Effector CD4-positive, alpha-beta T cell (primary cell): ENCODE data around the gene GHRHR.

Source experiments
- DNase-seq: peaks from one replicate; pipeline ENCODE4 v3.0.0-alpha.2; 2020

Gene GHRHR

DNA sequence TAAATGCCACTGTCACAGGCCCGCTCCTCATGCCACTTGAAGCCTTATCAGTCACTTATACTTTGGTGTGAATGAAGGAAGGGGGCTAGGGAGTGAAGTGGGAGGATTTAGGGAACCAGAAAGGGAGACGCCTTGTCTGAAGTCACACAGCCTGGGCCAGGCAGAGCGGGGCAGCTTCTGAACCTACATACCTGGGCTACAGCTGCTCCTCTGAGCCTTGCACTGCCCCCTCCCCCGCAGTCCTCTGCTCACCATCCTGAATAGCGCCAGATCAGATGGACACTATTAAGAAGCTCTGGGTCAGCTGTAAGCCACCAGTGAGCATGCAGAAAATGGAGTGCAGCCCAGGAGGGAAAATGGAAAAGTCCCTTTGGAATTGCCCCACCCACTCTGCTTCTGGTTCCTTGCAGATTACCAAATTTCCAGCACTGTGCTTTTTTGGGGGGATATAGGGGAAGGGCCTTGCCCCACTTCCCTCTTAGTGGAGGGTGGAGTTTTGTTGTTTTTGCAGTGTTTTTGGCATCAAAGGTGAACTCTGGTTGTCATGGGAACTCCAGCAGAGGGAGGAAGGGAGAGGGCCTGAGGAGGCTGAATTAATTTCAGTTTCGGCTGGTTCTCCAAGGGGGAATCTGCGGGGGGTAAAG, 53.4 kb downstream of the GHRHR start:
- DNase-seq = no peak

DNA sequence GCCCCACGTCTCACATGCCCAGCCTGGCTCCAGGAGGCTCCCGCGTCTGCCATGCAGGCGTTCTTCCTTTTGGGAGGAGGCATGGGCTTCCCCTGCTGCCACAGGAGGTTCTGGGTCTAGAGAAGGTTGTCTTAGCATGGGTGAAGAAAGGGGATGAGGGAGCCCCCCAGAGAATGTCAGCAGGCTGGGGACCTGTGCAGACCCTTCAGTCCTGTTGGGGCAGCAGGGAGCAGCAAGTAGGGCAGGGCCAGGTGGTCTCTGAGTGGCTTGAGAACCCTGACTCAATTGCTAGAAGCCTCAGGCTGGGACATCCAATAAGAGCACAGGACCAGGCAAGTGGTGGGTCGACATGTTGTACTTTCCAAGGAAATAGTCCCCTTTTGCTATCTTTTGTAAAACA, 54.0 kb downstream of the GHRHR start:
- DNase-seq = no peak

DNA sequence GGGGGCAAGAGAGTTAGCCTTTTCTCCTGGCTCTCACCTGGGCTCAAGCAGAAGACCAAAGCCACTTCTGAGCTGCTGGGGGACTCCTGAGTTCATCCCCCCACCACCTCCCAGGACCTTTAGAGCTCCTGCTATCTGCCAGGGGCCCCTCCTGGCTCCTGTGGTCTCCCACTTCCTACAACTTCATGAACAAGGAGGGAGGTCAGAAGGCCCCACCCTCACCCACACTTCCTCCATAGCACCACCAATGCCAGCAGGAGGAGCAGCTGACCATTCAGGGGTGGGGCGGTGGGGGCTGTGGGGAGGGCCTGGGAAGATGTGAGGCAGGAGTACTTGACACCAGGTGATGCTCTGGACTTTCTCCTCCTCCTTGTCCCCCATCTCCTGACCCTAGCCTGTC, 55.8 kb downstream of the GHRHR start:
- DNase-seq = no peak

DNA sequence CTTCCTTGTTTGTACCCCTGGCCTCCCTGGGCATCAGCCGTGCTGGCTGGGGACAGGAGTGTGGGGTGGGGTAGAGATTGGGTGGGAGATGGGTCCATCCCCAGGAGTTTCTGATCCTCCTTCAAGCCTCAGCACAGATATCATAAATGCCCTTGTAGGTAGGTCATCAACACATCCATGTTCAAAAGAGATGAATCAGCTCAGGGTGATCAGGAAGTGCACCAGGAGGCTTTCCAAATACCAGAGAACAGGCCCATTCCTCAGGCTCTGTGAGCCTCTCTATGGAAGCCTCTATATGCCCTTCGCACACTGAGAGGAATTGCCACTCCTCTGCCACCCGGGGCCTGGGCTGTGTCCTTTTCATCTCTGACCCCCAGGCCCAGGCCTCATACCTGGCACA, 56.4 kb downstream of the GHRHR start:
- DNase-seq = no peak

DNA sequence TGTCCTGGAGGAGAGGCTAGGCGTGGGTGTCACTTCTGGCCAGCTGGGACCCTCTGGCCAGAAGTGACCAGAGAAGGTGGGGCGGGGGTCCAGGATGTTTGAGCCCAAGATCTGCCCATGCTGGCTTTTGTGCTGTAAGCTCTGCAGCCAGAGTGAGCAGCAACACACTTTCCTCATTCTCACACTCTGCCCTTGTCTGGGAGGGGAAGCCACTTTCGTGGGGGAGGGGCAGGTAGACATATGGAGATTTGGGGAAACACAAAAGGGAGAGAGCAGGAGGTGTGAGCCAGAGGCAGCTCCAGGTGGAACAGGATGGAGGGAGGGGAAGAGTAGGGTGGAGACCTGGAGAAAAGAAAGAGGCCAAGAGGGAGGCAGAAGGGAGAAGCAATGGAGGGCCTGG, 56.9 kb downstream of the GHRHR start:
- DNase-seq = no peak

DNA sequence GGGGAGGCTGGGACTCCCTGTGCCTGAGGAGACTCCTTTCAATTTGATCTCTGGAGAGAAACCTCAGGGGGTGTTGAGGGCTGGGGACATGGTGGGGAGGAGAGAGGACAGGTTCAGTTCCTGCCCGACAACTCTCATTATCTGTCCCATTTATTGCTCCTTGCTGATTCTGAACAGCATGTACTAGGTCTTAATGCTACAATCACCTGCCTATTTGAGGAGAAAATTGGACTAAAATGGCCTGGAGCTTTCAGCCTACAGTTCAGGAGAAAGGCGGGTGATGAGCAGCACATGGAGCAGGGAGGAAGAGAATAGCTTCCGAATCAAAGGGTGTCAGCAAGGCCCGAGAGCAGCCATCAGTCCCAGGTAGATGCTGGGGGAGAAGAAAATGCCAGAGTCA, 58.4 kb downstream of the GHRHR start:
- DNase-seq = no peak

DNA sequence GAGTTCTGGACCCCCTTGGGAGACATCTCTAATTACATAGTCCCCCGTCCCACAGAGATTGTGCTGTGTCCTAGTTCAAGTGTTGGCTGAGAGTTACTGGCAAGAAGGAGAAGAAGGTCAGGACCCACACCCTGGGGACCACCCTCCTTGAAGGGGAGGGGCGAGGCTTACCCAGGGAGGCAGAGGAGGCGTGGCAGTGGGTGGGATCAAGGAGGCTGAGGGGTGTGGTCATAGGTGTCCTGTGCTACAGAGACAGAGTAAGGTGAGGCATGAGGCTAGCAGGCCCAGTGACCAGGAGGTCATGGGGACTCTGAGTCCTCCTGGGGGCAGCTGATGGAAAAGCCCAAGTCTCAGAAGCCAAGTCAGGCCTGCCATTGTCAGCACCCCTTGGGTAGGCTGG, 59.0 kb downstream of the GHRHR start:
- no peak for DNase-seq

DNA sequence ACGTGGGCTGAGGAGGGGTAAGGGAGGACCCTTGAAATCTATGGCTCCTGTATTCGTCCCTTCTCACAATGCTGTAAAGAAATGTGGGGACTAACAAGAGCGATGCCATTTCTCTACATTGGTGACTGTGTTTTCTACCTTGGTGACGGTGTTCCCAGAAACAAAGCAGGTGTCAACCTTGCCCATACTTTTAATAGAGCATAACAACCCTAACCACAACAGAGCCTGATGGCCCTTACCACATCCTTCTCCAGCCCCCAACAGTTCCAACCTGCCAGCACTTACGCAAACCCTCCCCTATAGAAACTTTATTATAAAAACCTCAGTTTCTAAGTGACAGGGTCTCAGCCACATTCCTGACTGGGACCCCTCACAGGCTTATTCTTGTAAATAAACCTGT, 60.1 kb downstream of the GHRHR start:
- DNase-seq = no peak

DNA sequence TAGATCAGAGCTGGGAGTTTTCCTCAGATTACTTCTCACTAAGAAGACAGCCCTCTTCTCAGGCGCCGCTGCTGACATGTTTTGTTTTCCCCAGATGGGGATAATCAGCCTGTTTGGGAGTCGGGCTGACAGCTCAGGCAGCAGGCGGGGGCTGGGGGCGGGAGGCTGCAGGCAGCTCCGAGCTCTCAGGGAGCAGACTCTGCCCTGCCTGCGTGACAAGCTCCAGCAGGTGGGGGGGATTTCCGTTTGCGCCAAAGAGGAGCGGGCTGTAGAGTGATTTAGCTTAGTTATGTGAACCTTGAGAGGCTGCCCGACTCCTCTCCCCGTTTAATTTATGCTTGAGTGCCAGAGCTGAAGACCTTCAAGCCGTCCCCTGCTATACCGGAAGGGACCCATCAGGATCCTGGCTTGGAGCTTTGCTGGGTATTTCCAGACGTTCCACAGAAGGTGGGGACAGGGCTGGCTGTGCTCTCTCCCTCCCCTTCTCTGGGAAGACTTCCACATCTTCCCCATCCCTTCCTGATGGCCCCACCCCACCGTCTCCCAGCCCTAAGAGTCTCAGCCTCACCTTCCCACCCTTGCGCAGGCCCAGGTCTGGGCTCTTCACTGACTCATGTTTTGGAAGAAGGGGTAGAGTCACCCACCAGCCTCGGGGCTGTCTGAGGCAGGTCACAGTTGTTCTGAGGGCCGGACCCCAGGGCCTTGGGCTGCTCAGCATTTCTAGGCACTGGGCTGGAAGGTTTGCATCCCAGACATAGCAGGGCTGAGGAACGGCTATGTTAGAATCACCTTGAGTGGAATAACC, 63.6 kb downstream of the GHRHR start:
- DNase-seq = no peak

DNA sequence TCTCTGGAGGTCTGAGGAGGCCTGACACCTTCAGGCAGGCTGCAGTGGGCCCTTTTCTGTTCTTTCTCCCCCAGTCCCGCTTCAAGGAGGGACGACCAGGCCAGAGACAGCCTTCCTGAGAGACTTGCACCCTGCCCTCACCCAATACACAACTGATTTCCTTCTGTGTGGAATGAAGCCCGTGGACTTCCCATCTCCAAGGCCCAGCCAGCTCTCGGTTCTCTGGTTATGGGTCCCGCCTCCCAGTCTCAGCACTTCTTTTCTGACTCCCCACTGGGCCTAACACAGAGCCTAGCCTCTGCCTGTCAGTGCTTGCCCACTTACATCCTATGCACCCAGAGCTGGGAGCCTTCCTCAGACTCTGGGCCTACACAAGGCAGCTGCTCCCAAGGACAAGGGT, 64.3 kb downstream of the GHRHR start:
- no peak for DNase-seq

DNA sequence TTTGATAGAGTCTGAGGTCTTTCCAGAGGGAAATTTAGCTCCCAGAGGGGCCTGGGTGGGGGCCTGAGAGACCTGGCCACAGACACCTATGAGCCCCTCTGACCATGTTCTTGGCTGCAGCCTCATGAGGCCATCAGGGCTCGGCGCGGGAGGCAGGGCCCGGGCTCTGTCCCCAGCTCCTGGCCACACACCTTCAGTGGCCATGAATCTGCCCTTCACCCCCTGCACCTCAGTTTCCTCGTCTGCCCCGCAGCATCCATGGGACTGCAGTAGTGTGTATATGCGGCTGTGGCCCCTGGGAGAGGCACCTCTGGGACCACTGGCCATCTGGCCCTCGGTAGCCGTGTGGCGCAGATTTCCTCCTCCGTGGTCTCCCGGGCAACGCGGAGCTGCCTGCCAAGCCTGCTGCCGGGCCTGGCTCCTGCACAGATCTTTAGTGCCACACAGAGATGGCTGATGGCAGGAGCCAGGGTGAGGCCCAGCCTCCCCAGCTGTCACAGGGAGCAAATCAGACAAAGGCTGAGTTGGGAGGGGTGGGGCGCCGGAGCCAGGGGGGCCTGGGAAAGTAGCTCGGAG, 64.8 kb downstream of the GHRHR start:
- no peak for DNase-seq
